ENCODE data around the gene CD48. TPM values are rescaled to one million over a fixed set of nuclear protein-coding genes. Genes with fewer than 3 reads are reported as not detected.
"Not testable (repeated sequence)": the region's sequence is repeated elsewhere in the genome, so short reads cannot be mapped to it uniquely, and the experiment has no call there.

Gene CD48
- total RNA-seq, 1 experiment from 2014 or later = 0.20 TPM

GRCh38 chr1:160702100-160702499 is 9.5 kb downstream of the CD48 start:
- no peak for TF ChIP-seq EZH2phosphoT487 (IDR thresholded peaks at IDR 0.05; ENCODE audit: borderline replicate concordance)
- Histone ChIP-seq H3K36me3 (ENCODE audit: control insufficient read depth in 1 of 2, insufficient read depth in 2 of 2, low read length in 2 of 2) (no peaks in the 10 kb centered on the region), H3K27me3 (ENCODE audit: insufficient read depth, low read length) (no peaks in the 10 kb centered on the region)

GRCh38 chr1:160692390-160692789 is 19.2 kb downstream of the CD48 start:
- H3K79me2 ChIP-seq (ENCODE audit: insufficient read depth, low read length); H3K4me3 ChIP-seq (replicated peaks in 1 of 2; ENCODE audit: low read depth in 1 of 2, low read length in 2 of 2); H3K27me3 ChIP-seq (ENCODE audit: insufficient read depth, low read length); RAD21 ChIA-PET (ENCODE audit: low non-redundant PET in 1 of 2, low total read pairs in 2 of 2, uncharacterized antibody in 2 of 2, unreplicated experiment in 2 of 2); ATAC-seq; H3K4me2 ChIP-seq (ENCODE audit: low read length); H3K27ac ChIP-seq (ENCODE audit: low read depth, low read length); POLR2A ChIA-PET; H3K4me1 ChIP-seq (ENCODE audit: control insufficient read depth in 1 of 2, insufficient read depth in 2 of 2, low read length in 2 of 2); H2AFZ ChIP-seq (ENCODE audit: low read depth, low read length, poor library complexity, severe bottlenecking); H4K20me1 ChIP-seq (ENCODE audit: insufficient read depth); H3K9ac ChIP-seq (ENCODE audit: low read length); H3K9me2 ChIP-seq (ENCODE audit: insufficient read depth); H3K9me3 ChIP-seq (ENCODE audit: control insufficient read depth in 1 of 2, insufficient read depth in 1 of 2, low read depth in 1 of 2, low read length in 2 of 2); H3K36me3 ChIP-seq (ENCODE audit: control insufficient read depth in 1 of 2, insufficient read depth in 2 of 2, low read length in 2 of 2); BruUV-seq (replicated peaks): not testable (repeated sequence)
- DNase-seq (ENCODE audit: low read depth, low spot score) = peak; percentile 6
- CTCF ChIA-PET = interaction anchor here (1.3 kb wide), 1 partner anchor 11 kb away, joined by 3 read pairs; no protein-coding TSS in a partner anchor
- intact Hi-C loops (cut with micrococcal nuclease) = loop anchor here (2.0 kb wide), 1 partner anchor 18 kb away; no protein-coding TSS in a partner anchor
- TF ChIP-seq CTCF (IDR thresholded peaks at IDR 0.05 in 2 of 3, conservative IDR thresholded peaks at IDR 0.05 in 1 of 3; ENCODE audit: borderline replicate concordance in 1 of 3, insufficient read depth in 1 of 3, low read depth in 2 of 3, low read length in 2 of 3) = peak; percentile 43 to 57 (median 54); a peak in 5 of 6 replicates
- peak; percentile 46 for TF ChIP-seq RAD21 (IDR thresholded peaks at IDR 0.05; ENCODE audit: low read depth)

More at GRCh38 chr1:160702100-160702499, 9.5 kb downstream of the CD48 start:
- H3K4me3 ChIP-seq (replicated peaks in 1 of 2; ENCODE audit: low read depth in 1 of 2, low read length in 2 of 2) = no peak overlapping the region
- no peak overlapping the region for H3K9ac ChIP-seq (ENCODE audit: low read length)
- intact Hi-C loops (cut with micrococcal nuclease) = no loop called here
- POLR2A ChIA-PET = no interaction called here
- RAD21 ChIA-PET (ENCODE audit: low non-redundant PET in 1 of 2, low total read pairs in 2 of 2, uncharacterized antibody in 2 of 2, unreplicated experiment in 2 of 2) = no interaction called here
- no peaks in the 10 kb centered on the region for H4K20me1 ChIP-seq (ENCODE audit: insufficient read depth)
- H2AFZ ChIP-seq (ENCODE audit: low read depth, low read length, poor library complexity, severe bottlenecking) = no peak overlapping the region
- BruUV-seq (replicated peaks) = no TSS peak
- H3K27ac ChIP-seq (ENCODE audit: low read depth, low read length) = no peak overlapping the region
- DNase-seq (ENCODE audit: low read depth, low spot score) = no peak
- no peaks in the 10 kb centered on the region for H3K4me1 ChIP-seq (ENCODE audit: control insufficient read depth in 1 of 2, insufficient read depth in 2 of 2, low read length in 2 of 2)
- H3K79me2 ChIP-seq (ENCODE audit: insufficient read depth, low read length) = no peaks in the 10 kb centered on the region
- H3K9me3 ChIP-seq (ENCODE audit: control insufficient read depth in 1 of 2, insufficient read depth in 1 of 2, low read depth in 1 of 2, low read length in 2 of 2) = no peaks in the 10 kb centered on the region
- CTCF ChIA-PET = no interaction called here
- no peak overlapping the region for H3K4me2 ChIP-seq (ENCODE audit: low read length)
- no peaks in the 10 kb centered on the region for H3K9me2 ChIP-seq (ENCODE audit: insufficient read depth)
- no peak for ATAC-seq
